CD4-positive, alpha-beta T cell treated with Interleukin-17A for 1 hour (primary cell): ENCODE data around the gene GAPVD1.
A peak's percentile ranks its signal among the peaks of the same experiment; 100 is the strongest.

Source experiments
- DNase-seq: peaks from one replicate; pipeline ENCODE4 v3.0.0-alpha.2; 2020

GAPVD1 gene

DNA sequence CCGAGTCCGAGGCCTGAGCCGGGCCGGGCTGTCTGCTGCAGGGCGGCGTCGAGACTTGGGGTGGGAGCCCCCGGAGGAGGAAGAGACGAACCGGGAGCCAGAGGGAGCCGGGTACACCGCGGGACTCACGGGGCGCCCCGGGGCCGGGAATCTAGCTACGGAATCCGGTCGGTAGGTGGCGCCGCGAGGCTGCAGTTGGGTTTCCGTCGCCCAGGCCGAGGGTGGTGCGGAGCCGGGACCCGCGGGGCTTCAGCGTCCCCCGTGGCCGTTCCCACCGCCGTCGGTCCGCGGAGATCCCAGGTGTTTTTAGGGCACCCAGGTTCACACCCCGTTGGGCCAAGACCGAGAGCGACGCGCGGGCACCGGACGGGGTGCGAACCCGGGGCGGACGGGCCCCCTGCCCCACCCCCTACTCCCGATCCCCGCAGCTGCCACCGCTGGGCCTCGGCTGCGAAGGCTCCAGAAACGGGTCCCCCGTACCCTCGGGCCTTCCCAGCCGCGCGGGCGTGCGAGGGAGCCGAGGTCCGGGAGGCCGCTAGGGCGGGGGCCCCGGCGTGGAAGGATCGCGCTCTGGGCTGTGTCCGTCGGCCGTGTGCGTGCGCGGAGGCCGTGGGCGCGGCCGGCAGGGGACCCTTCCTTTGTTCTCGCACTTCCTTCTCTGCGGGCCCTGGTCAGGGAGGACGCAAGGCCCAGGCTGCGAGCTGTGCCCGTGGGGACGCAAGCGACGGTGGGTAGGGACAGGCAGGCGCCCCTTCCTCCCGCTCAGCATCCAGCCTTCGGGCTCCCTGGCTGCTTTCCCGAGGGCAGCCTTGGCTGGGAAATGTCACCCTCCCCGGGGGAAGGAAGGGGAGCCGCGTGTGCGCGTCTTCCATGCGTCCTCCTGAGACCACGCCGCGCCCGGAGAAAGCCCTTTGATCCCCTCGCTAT, 146.6 kb downstream of the GAPVD1 start:
- peak; percentile 66 for DNase-seq

DNA sequence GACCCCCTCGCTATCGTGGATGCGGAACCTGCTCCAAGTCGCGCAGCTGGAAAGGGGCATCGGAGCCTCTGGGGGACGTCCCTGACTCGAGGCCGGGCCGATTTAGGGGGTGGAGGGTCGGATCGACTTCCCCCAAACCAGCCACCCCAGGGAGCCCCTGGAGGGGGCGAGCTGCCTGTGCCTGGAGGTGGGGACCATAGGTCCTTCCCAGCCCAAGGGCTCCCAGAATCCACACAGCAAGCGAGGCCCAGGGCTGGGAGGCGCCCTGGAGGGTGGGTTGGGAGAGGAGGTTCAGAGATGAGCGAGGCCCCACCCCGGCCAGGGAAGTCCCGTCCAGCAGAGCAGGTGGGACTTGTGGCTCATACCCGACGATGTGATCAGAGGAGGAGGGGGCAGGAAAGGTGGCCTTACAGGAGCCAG, 147.6 kb downstream of the GAPVD1 start:
- no peak for DNase-seq

DNA sequence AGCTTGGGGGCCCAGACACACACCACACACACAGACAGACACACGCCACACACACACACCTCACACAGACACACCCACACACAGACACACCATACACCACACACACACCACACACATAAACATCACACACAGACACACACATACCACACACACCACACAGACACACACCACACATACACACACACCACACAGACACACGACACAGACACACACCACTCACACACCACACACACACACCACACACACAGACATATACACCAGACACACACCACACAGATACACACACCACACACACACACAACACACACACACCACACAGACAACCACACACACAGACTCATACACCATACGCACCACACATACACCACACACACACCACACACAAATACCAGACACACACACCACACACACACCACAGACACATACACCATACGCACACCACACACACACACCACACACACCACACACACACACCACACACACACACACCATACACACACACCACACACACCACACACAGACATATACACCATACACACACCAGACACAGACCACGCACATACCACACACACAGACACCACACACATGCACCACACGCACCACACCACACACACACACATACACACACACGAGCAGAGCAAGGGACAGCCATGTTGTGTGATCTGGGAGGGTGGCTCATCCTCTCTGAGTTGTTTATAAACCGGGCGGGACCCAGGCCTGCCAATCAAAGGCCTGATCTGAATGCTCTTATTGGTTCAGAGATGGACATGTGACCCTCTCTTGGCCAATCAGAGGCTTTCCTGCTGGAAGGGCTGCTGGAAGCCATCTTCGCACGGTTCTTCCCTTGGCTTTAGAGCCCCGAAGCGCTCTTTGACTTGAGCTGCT, 148.3 kb downstream of the GAPVD1 start:
- DNase-seq, result peak; percentile 67

DNA sequence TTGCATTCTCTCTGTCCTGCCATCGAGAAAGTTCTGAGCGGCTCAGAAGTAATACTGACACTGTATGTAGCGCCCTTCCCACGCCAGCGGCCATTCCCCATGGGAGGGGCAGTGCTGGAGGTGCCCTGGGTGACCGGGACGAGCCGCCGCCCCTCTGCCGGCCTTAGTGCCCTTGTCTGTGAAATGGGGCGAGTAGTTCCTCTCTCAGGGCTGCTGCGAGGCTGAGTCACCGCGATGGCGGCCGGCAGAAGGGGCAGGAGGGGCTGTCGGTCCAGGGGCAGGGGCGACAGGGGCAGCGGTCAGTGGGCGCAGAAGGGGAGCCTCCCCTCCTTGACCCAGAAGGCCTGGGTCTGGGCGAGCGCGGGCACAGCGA, 148.9 kb downstream of the GAPVD1 start:
- no peak for DNase-seq

DNA sequence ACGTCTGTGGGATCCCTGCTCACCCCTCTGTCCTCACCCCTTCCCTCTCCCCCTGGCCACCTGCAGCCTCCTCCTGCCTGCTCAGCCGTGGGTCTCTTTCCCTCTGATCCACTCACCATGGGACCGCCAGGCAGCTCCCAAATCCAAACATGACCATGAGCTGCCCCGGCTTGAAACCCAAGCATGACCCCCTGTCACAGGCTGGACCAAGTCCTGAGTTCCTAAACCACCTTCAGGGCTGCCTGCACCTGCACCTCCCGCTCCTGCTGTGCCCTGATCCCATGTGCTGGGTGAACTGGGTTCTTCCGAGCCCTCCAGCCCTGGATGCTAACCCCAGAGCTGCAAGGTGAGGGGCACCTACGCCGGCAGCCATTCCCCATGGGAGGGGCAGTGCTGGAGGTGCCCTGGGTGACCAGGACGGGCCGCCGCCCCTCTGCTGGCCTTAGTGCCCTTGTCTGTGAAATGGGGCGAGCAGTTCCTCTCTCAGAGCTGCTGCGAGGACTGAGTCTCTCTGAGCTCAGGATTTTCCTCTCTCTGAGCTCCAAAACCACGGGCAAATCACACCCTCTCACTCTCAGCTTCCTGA, 149.6 kb downstream of the GAPVD1 start:
- DNase-seq, result no peak

DNA sequence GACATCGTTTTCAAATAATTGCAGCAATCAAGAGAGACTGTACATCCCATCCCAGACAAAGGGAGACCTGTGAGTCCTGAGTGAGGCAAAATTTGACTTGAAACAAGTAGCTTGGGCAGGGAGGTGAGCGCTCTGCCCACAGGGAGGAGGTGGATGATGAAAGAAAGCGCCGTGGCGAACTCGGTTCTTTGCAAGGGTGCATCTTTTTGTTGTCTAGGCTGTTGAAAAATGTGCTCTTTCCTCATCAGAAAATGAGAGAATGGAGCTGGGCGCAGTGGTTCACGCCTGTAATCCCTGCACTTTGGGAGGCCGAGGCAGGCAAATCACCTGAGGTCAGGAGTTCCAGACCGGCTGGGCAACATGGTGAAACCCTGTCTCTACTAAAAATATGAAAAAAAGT, 150.5 kb downstream of the GAPVD1 start:
- DNase-seq, result no peak

DNA sequence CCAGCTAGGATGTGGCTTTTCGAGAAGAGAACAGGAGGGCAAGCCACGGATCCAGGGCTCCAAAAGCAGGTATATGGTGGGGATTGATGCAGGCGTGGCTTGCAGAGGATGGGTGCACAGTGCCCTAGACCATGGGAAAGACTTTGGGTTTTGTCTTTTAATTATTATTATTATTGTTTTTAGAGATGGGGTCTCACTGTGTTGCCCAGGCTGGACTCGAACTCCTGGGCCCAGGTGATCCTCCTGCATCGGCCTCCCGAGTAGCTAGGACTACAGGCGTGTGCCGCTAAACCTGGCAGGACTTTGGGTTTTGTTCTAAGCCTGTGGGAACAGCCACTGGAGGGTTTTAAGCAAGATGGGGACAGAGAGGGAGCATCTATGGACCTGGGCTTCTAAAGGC, 152.0 kb downstream of the GAPVD1 start:
- no peak for DNase-seq

DNA sequence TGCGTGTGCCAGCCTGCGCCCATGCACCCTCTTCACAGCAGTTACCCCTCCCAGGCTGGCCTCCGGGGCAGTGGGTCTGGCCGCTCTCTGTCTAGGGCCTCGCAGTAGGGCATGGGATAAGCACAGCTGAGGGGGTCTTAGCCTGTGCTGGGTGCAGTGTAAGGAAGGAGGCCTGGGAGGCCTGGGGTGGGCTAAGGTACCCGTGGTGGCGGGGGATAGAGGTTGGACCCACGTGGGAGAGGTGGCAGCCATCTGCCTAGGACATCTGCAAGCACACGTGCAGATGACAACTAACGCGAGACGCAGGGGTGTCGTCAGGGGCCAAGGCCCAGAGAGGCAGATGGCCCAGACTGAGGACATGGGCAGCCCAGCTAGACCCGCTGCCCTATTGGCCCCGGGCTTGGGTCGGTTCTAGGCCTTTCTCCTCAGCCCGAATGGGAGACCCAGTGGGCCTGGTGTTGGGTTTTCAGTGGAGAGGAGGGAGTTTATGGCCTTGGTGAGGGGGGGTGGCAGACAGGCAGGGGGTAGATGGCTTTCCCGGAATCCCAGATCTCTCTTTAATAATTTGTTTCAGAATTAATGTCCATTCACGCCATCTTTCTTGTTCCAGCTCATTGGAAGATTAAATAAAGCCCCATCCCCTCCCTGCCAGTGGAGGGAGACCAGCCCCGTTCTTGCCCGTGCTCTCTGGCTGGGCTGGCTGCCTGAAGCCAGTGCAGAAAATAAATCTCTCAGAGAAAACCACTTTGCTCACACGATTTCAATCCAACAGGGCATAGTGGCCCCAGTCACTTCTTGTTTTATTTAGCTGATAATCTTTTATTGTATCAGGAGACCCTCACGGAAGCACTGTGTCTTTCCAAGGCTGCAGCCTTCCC, 154.2 kb downstream of the GAPVD1 start:
- DNase-seq, result no peak

DNA sequence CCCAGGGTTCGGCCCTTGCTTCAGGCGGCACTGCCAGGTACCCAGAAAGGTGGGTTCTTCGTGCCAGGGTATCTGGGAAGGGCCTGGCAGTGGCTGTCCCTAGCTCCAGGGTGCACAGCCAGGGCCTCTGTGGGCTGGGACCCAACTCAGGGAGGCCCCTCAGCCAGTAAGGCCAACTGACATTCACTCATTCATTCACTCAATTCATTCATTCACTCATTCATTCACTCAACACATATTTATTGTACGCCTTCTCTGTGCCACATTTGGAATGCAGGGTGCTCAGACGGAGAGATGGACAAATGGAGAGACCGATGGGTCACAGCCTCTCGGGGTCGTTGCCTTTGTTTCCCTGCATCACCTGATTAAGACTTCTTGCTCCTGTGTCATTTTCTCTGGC, 154.9 kb downstream of the GAPVD1 start:
- no peak for DNase-seq
